HepG2 (cell line): ENCODE results near the gene ABCC1. TPM values are rescaled to one million over a fixed set of nuclear protein-coding genes. Genes with fewer than 3 reads are reported as not detected.

Experiments
- ATAC-seq: fragments of 200-7000 bp; cut with Tn5 transposase; 3 replicates; pipeline ENCODE4 v1.9.1; 2020; ENCODE audit warnings: mild to moderate bottlenecking, moderate library complexity
- BruUV-seq: library from RNA; stranded (reverse); fragments of 400-500 nt; replicated peaks from 2 replicates; lab custom pipeline; 2021; lab: Mats Ljungman, UMichigan
- CTCF ChIA-PET: fragments of 300-600 bp; formaldehyde crosslinking; extraction: SDS; loops from one replicate; lab custom pipeline; 2021; ENCODE audit warnings: low total read pairs, inconsistent platforms, low intra/inter-chr PET ratio; lab: Yijun Ruan, JAX
- POLR2A ChIA-PET: fragments of 350-600 bp; sonication (Branson Sonifier 250); formaldehyde crosslinking; loops from one replicate; lab custom pipeline; 2020; ENCODE audit warnings: antibody characterized with exemption, inconsistent platforms; lab: Yijun Ruan, JAX
- DNase-seq: peaks from one replicate; pipeline ENCODE4 v3.0.0-alpha.2; 2015; ENCODE audit warnings: low spot score
- FAIRE-seq: peaks from 3 replicates; lab custom pipeline; 2011; peaks lifted over from hg19 to GRCh38; lab: Jason Lieb, UNC
- H2AFZ ChIP-seq: one replicate; pipeline ENCODE4 v1.6.1; 2011; ENCODE audit warnings: low read length, inconsistent platforms
- H3K27ac ChIP-seq: fragments of 300-600 bp; 3 replicates; pipeline ENCODE4 v1.8.0; 2011; ENCODE audit warnings: mixed run types, mild to moderate bottlenecking, mixed read lengths, low read length, inconsistent platforms; ENCODE audit not compliant: insufficient read depth; ENCODE audit errors: extremely low read length
- H3K27me3 ChIP-seq, 2 experiments: fragments of 200-600 bp in 1 of 2; 2 replicates in 1 of 2; 3 replicates in 1 of 2; pipeline versions ENCODE4 v1.6.0 to v1.8.0; 2011; ENCODE audit warnings: low read length in 2 of 2, mild to moderate bottlenecking in 2 of 2, moderate library complexity in 2 of 2, inconsistent platforms in 1 of 2; ENCODE audit not compliant: insufficient read depth in 2 of 2, control insufficient read depth in 1 of 2
- H3K36me3 ChIP-seq, 2 experiments: fragments of 200-600 bp in 1 of 2; replicated peaks in 1 of 2; 2 replicates in 1 of 2; 3 replicates in 1 of 2; pipeline versions ENCODE4 v1.5.1 to v1.8.0; 2011; ENCODE audit warnings: low read length in 2 of 2, inconsistent platforms in 1 of 2; ENCODE audit not compliant: insufficient read depth in 2 of 2, control insufficient read depth in 1 of 2
- H3K4me1 ChIP-seq: 2 replicates; pipeline ENCODE4 v1.5.1; 2012; ENCODE audit warnings: low read length, inconsistent platforms; ENCODE audit not compliant: insufficient read depth
- H3K4me2 ChIP-seq: 2 replicates; pipeline ENCODE4 v1.6.0; 2011; ENCODE audit warnings: low read depth, low read length, inconsistent platforms
- H3K4me3 ChIP-seq, 3 experiments: fragments of 200-600 bp in 1 of 3; sonication (generic), shearing (Covaris generic) in 1 of 3; replicated peaks in 1 of 3; 2 replicates each; pipeline ENCODE4 v1.5.1; 2011 to 2016; ENCODE audit warnings: low read length in 3 of 3, inconsistent platforms in 2 of 3, low read depth in 2 of 3, mild to moderate bottlenecking in 2 of 3, control low read depth in 1 of 3, mixed read lengths in 1 of 3; ENCODE audit not compliant: insufficient read depth in 1 of 3
- H3K79me2 ChIP-seq: one replicate; pipeline ENCODE4 v1.6.1; 2011; ENCODE audit warnings: low read length, inconsistent platforms; ENCODE audit not compliant: insufficient read depth
- H3K9ac ChIP-seq: 2 replicates; pipeline ENCODE4 v1.6.0; 2011; ENCODE audit warnings: mild to moderate bottlenecking, low read depth, low read length, inconsistent platforms; ENCODE audit not compliant: insufficient read depth
- H3K9me3 ChIP-seq: 2 replicates; pipeline ENCODE4 v1.5.1; 2012; ENCODE audit warnings: mild to moderate bottlenecking, low read length
- H4K20me1 ChIP-seq: 2 replicates; pipeline ENCODE4 v1.6.0; 2011; ENCODE audit warnings: inconsistent platforms, mild to moderate bottlenecking, low read length, moderate library complexity; ENCODE audit not compliant: insufficient read depth
- AGO2 ChIP-seq: fragments of 200-400 bp; formaldehyde crosslinking; optimal IDR thresholded peaks from 2 replicates; pipeline ENCODE3; 2017; ENCODE audit warnings: mild to moderate bottlenecking, low read depth, low read length, moderate library complexity
- RXRA ChIP-seq: sonication (generic); formaldehyde crosslinking; IDR thresholded peaks from 2 replicates; pipeline ENCODE4 v1.5.1; 2020; ENCODE audit warnings: missing genetic modification reagents
- TSC22D2 ChIP-seq: sonication (generic); formaldehyde crosslinking; IDR thresholded peaks from 2 replicates; pipeline ENCODE4 v1.5.1; 2020; ENCODE audit warnings: missing genetic modification reagents, mild to moderate bottlenecking, borderline replicate concordance
- ZNF33A ChIP-seq: sonication (generic); formaldehyde crosslinking; IDR thresholded peaks from 2 replicates; pipeline ENCODE4 v1.5.1; 2020; ENCODE audit warnings: missing genetic modification reagents, mild to moderate bottlenecking, moderate library complexity, borderline replicate concordance
- ZNF781 ChIP-seq: sonication (generic); formaldehyde crosslinking; IDR thresholded peaks from 2 replicates; pipeline ENCODE4 v1.5.1; 2020; ENCODE audit warnings: borderline replicate concordance, mild to moderate bottlenecking, missing genetic modification reagents; ENCODE audit errors: not compliant biosample characterization
- WGBS: methylation state at CpG from one replicate; pipeline ENCODE4 v1.1.6; 2017; ENCODE audit warnings: low lambda C conversion rate; 5-methylcytosine and 5-hydroxymethylcytosine counted together
- in situ Hi-C: cut with HindIII; loops from 2 replicates; pipeline ENCODE4 v1.10.0; 2017; ENCODE audit warnings: low pct_unique_long_range_greater_than_20kb; ENCODE audit not compliant: extremely low pct_ligation_motif_present
- intact Hi-C: fragments of 100-400 bp; cut with micrococcal nuclease; formaldehyde crosslinking; loops from one replicate; pipeline ENCODE4 v1.10.0; 2022; ENCODE audit not compliant: unreplicated experiment
- polyA plus RNA-seq, 8 experiments: library from polyadenylated mRNA; depleted of rRNA in 3 of 8; stranded (reverse) in 7 of 8; unstranded in 1 of 8; fragments of >200 nt; fragmentation: Illumina TruSeq in 4 of 8; extraction: Trizol in 4 of 8; gene quantifications; 2 replicates each; pipeline versions ENCODE4 v1.2.1 to v1.2.3, GENCODE V29; 2011 to 2016; ENCODE audit warnings: low read depth in 4 of 8, missing spikeins in 1 of 8, mixed read lengths in 1 of 8; ENCODE audit not compliant: insufficient read depth in 1 of 8
- total RNA-seq, 5 experiments: library from RNA; depleted of rRNA; stranded (reverse); fragments of >200 nt; fragmentation: Illumina TruSeq; extraction: Trizol; gene quantifications; 2 replicates each; pipeline ENCODE4 v1.2.3, GENCODE V29; 2016; ENCODE audit warnings: low read depth in 1 of 5
- TF ChIP-seq, protein P1 (sequence below): sonication (generic); formaldehyde crosslinking; IDR thresholded peaks from 2 replicates; pipeline ENCODE4 v1.5.0; 2020; ENCODE audit warnings: missing genetic modification reagents
- TF ChIP-seq, protein P2 (sequence below), 2 experiments: fragments of 450-650 bp in 1 of 2; sonication (generic) in 1 of 2; formaldehyde crosslinking in 1 of 2; IDR thresholded peaks; 2 replicates each; pipeline versions ENCODE4 v1.6.1 to v1.8.0; 2016 to 2022; ENCODE audit warnings: antibody characterized with exemption in 1 of 2, mild to moderate bottlenecking in 1 of 2, missing genetic modification reagents in 1 of 2

Gene ABCC1
- total and polyA plus RNA-seq, 2 of the 13 experiments (the other 11 are each of a cell fraction or from before 2014, with no cell fraction given): 13.0 to 30.6 TPM

DNA sequence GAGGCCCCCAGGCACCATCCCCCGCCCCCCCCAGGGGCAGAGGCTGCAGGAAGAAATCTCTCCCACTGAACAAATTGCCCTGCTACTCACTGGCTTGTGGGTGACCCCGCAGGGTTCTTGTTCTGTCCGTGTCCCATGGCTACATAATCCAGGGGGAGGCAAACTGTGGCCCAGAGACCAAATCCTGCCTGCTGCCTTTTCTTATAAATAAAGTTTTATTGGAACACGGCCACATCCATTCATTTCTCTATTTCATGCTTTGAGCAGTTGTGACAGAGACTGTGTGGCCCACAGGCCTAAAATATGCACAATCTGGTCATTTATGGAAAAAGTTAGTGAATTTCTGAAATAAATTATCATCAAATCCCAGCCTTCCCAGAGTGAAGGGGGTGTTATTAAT is 235.7 kb downstream of the ABCC1 start:
- in situ Hi-C loops (no loop called here), intact Hi-C loops (loop anchor here (5.0 kb wide), 1 partner anchor 418 kb away; no protein-coding TSS in a partner anchor)
- ATAC-seq (no peak), FAIRE-seq (no peak), DNase-seq (no peak)
- Histone ChIP-seq H4K20me1 (0 out of 2 replicates have a peak, but pooled peaks cover 7% of the 10 kb centered on the region), H3K9me3 (no peaks in the 10 kb centered on the region), H2AFZ (no peak overlapping the region), H3K4me1 (no peaks in the 10 kb centered on the region), H3K9ac (no peak overlapping the region), H3K79me2 (no peaks in the 10 kb centered on the region), H3K27ac (no peak overlapping the region), H3K27me3 (no peaks in the 10 kb centered on the region), H3K4me3 (no peak overlapping the region), H3K36me3 (peaks cover 61 to 85% of the 10 kb centered on the region in 2 experiments), H3K4me2 (no peak overlapping the region)
- BruUV-seq: no TSS peak
- ChIA-PET CTCF (no interaction called here), POLR2A (no interaction called here)
- TF ChIP-seq TSC22D2 (CRISPR knock-in tag) (no peak), AGO2 (peak; percentile 15), ZNF781 (CRISPR knock-in tag) (no peak), RXRA (no peak), ZNF33A (CRISPR knock-in tag) (no peak)
- TF ChIP-seq, protein P1, sequence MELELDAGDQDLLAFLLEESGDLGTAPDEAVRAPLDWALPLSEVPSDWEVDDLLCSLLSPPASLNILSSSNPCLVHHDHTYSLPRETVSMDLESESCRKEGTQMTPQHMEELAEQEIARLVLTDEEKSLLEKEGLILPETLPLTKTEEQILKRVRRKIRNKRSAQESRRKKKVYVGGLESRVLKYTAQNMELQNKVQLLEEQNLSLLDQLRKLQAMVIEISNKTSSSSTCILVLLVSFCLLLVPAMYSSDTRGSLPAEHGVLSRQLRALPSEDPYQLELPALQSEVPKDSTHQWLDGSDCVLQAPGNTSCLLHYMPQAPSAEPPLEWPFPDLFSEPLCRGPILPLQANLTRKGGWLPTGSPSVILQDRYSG (CRISPR knock-in tag): no peak
- TF ChIP-seq, protein P2, sequence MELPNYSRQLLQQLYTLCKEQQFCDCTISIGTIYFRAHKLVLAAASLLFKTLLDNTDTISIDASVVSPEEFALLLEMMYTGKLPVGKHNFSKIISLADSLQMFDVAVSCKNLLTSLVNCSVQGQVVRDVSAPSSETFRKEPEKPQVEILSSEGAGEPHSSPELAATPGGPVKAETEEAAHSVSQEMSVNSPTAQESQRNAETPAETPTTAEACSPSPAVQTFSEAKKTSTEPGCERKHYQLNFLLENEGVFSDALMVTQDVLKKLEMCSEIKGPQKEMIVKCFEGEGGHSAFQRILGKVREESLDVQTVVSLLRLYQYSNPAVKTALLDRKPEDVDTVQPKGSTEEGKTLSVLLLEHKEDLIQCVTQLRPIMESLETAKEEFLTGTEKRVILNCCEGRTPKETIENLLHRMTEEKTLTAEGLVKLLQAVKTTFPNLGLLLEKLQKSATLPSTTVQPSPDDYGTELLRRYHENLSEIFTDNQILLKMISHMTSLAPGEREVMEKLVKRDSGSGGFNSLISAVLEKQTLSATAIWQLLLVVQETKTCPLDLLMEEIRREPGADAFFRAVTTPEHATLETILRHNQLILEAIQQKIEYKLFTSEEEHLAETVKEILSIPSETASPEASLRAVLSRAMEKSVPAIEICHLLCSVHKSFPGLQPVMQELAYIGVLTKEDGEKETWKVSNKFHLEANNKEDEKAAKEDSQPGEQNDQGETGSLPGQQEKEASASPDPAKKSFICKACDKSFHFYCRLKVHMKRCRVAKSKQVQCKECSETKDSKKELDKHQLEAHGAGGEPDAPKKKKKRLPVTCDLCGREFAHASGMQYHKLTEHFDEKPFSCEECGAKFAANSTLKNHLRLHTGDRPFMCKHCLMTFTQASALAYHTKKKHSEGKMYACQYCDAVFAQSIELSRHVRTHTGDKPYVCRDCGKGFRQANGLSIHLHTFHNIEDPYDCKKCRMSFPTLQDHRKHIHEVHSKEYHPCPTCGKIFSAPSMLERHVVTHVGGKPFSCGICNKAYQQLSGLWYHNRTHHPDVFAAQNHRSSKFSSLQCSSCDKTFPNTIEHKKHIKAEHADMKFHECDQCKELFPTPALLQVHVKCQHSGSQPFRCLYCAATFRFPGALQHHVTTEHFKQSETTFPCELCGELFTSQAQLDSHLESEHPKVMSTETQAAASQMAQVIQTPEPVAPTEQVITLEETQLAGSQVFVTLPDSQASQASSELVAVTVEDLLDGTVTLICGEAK (IDR thresholded peaks at IDR 0.05): peak; percentile 49
- TF ChIP-seq, protein P2 (CRISPR knock-in tag; IDR thresholded peaks at IDR 0.05): peak; percentile 97
- WGBS: 99% methylated on average over 3 of the region's 4 CpGs
